Activated naive CD8-positive, alpha-beta T cell treated with anti-CD3 and anti-CD28 coated beads, Interleukin-2, amount 50 U/mL, for 24 hours (primary cell): Measurements from ENCODE around the gene GRIN3B.

Source experiments
- ATAC-seq: fragments of 150-1000 bp; cut with Tn5 transposase; one replicate; pipeline ENCODE4 v1.10.0; 2021
- DNase-seq: peaks from one replicate; pipeline ENCODE4 v3.0.0; 2021
- H3K27ac Mint-ChIP-seq: one replicate; pipeline ENCODE4 v1.8.0; 2021; ENCODE audit warnings: mild to moderate bottlenecking, mixed read lengths
- H3K27me3 Mint-ChIP-seq: one replicate; pipeline ENCODE4 v1.8.0; 2021; ENCODE audit warnings: mixed read lengths
- H3K36me3 Mint-ChIP-seq: one replicate; pipeline ENCODE4 v1.8.0; 2021; ENCODE audit warnings: low read depth, mixed read lengths
- H3K4me1 Mint-ChIP-seq: one replicate; pipeline ENCODE4 v1.8.0; 2021; ENCODE audit warnings: mixed read lengths
- H3K4me3 Mint-ChIP-seq: one replicate; pipeline ENCODE4 v1.8.0; 2021; ENCODE audit warnings: mild to moderate bottlenecking, moderate library complexity, mixed read lengths
- H3K9me3 Mint-ChIP-seq: one replicate; pipeline ENCODE4 v1.8.0; 2021; ENCODE audit warnings: mixed read lengths

GRIN3B gene

GRCh38 chr19:1054102-1055027, 54.1 kb downstream of the GRIN3B start:
- Mint-ChIP-seq H3K27me3 (no peaks in the 10 kb centered on the region), H3K9me3 (peaks cover 4% of the 10 kb centered on the region), H3K4me3 (no peak overlapping the region), H3K36me3 (peaks cover 15% of the 10 kb centered on the region), H3K4me1 (peaks cover 14% of the 10 kb centered on the region), H3K27ac (no peak overlapping the region)
- ATAC-seq (no peak), DNase-seq (no peak)

- Mint-ChIP-seq H3K27ac (no peak overlapping the region), H3K36me3 (peaks cover 15% of the 10 kb centered on the region), H3K4me1 (peaks cover 14% of the 10 kb centered on the region), H3K27me3 (no peaks in the 10 kb centered on the region), H3K4me3 (no peak overlapping the region), H3K9me3 (peaks cover 4% of the 10 kb centered on the region)
- DNase-seq = no peak
- no peak for ATAC-seq
These were observed 54.8 kb downstream of the GRIN3B start for GRCh38 chr19:1055028-1055425.

- ATAC-seq = no peak
- H3K27ac Mint-ChIP-seq = no peak overlapping the region
- H3K9me3 Mint-ChIP-seq = peaks cover 4% of the 10 kb centered on the region
- H3K36me3 Mint-ChIP-seq = peaks cover 15% of the 10 kb centered on the region
- H3K27me3 Mint-ChIP-seq = no peaks in the 10 kb centered on the region
- DNase-seq = no peak
- no peak overlapping the region for H3K4me3 Mint-ChIP-seq
- peaks cover 14% of the 10 kb centered on the region for H3K4me1 Mint-ChIP-seq
These were observed 55.8 kb downstream of the GRIN3B start for GRCh38 chr19:1055886-1056620.

GRCh38 chr19:1057176-1057855, 57.1 kb downstream of the GRIN3B start:
- ATAC-seq (peak; percentile 62), DNase-seq (no peak)
- no peaks in the 10 kb centered on the region for H3K27me3 Mint-ChIP-seq
- H3K9me3 Mint-ChIP-seq = peaks cover 4% of the 10 kb centered on the region
- no peak overlapping the region for H3K4me3 Mint-ChIP-seq
- no peak overlapping the region for H3K27ac Mint-ChIP-seq
- peaks cover 11% of the 10 kb centered on the region for H3K4me1 Mint-ChIP-seq
- peaks cover 15% of the 10 kb centered on the region for H3K36me3 Mint-ChIP-seq

- no peak for ATAC-seq
- no peak overlapping the region for H3K27ac Mint-ChIP-seq
- H3K27me3 Mint-ChIP-seq = no peaks in the 10 kb centered on the region
- H3K4me3 Mint-ChIP-seq = no peak overlapping the region
- no peak for DNase-seq
- peaks cover 11% of the 10 kb centered on the region for H3K4me1 Mint-ChIP-seq
- H3K9me3 Mint-ChIP-seq = peaks cover 4% of the 10 kb centered on the region
- H3K36me3 Mint-ChIP-seq = peaks cover 15% of the 10 kb centered on the region
These were observed 57.9 kb downstream of the GRIN3B start for GRCh38 chr19:1058112-1058511.
